HG02759 (cell line): Measurements from ENCODE around the gene ATG2A.

ENCODE experiments used
- ATAC-seq: cut with Tn5 transposase; IDR thresholded peaks from one replicate; pipeline ENCODE4 v1.9.1; 2021; ENCODE audit warnings: mild to moderate bottlenecking, moderate library complexity; ENCODE audit not compliant: unreplicated experiment

The ATG2A gene

GRCh38 chr11:64872790-64873488 is 44.1 kb downstream of the ATG2A start:
- no peak for ATAC-seq

GRCh38 chr11:64871492-64871891 is 45.5 kb downstream of the ATG2A start:
- ATAC-seq: no peak

DNA sequence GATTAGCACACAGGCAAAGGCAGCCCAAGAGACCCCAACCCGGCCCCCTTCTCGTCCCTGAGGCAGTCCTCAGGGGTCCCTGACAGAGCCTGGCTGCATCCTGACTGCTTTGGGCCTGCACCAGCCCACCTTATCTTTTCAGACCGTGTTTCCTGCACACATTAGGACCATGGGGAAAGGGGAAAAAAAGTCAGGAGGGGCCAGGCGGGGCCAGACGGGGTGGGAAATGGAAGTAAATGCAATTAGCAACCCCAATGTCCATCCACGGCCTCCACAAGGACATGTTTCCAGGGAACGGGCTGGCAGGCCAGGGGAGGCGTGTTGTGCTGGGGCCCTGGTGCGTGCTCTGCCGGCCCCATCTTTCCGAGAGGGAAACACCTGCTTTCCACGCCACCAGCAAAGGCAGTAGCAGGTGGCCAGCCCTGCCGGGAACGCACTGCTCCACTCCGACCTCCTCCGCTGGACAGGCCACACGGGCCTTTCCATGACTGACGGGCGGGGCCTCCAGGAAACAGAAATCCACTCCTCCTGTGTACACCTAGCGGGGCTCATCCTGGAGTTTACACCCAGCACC is 46.0 kb downstream of the ATG2A start:
- no peak for ATAC-seq

DNA sequence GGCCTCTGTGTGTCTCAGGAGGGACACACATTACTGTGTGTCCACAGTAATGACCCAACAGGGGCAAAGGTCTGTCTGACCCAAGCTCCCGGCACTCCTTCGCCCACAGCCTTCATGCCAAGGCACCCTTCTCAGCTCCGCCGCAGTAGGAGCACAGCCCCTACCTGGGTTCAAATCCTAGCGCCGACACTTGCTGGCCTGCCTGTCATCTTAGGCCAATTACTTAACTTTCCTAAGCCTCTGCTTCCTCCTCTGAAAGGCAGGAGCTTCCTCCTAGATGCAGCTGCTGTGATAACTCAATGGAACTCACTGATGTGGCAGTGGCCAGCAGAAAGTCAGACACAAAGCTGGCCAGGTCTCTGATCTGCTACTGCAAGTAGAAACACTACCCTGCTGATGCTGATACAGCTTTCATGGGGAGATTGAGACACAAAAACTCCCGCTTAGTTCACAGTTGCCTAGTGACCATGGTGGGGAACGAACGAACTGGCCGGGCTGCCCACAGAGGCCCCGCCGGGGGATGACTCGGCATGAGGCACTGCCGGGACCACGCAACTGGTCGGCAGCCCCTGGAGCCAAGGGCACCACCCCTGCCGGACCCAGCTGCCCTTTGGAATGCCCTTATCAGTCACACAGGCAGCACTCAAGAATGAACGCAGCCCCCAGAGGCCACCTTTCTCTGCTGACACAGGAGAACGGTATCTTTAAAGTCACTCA is 46.7 kb downstream of the ATG2A start:
- no peak for ATAC-seq

- ATAC-seq: no peak
Observed at GRCh38 chr11:64869571-64870175, 47.3 kb downstream of the ATG2A start.

- no peak for ATAC-seq
Observed at GRCh38 chr11:64868904-64869570, 48.0 kb downstream of the ATG2A start.

DNA sequence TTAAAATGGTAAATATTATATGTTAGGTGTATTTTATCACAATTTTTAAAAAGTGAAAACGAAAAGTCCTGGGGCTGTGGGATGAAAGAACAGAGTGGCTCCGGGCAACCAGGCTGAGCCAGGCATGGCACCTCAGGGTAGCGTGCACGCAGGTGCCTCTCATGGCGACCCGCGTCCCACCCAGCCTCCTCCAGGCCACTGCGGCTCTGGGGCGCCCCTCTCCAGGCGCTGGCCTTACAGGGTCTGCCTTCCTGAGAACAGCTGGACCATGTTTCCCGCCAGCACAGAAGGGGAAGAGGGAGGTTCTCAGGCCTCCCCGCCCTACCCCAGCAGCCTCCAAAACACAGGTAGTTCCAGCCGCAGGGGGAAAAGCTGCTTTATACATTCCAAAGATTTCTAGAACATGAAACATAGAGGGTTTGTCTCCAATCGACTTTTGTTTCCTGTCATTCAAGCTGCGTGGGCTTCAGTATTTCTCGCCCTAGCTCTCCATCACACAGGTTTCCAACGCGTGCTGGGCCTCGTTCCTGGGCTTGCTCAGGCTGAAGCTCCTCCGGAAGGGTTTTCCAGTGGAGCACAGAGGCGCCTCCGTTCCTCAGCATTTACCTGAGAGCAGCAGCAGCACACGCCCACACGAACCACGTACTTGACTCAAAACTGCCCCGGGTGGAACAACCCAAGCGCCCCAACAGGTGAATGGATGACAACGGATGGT is 49.1 kb downstream of the ATG2A start:
- no peak for ATAC-seq

DNA sequence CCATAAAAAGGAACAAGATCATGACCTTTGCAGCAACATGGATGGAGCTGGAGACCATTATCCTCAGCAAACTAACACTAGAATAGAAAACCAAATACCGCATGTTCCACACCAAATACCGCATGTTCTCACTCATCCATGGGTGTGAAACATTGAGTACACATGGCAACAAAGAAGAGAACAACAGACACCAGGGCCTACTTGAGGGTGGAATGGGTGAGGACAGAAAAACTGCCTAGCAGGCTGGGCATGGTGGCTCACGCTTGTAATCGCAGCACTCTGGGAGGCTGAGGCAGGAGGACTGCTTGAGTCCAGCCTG is 50.9 kb downstream of the ATG2A start:
- no peak for ATAC-seq

- peak; percentile 46 for ATAC-seq
Observed at GRCh38 chr11:64865286-64866172, 51.5 kb downstream of the ATG2A start.

DNA sequence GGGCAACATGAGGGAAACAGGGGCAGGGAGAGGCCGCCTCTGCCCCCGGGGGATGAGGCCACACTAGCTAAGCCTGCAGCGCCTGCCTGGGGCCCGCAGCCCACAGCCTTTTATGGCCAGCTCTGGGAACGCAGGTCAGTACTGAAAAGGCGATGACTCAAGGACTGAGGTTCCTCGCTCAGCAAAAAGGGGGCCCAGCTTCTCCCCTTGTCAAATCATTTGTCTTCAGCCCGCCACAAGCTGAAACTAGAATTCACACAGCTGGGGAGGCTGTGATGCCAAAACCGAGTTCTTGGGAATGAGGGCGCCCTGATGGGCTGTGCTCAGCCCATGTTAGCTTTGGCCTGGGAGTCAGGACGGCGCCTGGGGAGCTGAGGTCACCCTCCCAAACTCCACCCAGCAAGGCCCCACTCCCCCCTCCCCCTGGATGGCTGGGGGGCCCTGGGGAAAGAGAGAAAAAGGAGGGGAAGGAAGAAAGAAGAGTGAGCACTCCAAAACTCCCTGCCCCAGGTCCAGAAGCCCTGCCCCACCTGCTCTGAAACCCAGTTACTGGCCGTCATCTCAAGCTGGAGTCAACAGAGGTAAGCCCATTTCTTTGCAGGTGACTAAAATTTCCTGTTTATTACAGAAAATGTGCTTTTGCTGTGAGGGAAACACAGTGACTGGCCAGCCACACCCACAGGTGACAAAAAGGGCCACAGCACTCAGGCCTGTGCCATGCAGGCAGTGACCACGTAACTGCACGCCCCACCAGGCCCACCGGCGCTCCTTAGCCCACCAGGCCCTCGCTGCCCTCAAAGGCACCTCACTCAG is 52.3 kb downstream of the ATG2A start:
- peak; percentile 22 for ATAC-seq

- no peak for ATAC-seq
Observed at GRCh38 chr11:64864135-64864472, 52.9 kb downstream of the ATG2A start.

DNA sequence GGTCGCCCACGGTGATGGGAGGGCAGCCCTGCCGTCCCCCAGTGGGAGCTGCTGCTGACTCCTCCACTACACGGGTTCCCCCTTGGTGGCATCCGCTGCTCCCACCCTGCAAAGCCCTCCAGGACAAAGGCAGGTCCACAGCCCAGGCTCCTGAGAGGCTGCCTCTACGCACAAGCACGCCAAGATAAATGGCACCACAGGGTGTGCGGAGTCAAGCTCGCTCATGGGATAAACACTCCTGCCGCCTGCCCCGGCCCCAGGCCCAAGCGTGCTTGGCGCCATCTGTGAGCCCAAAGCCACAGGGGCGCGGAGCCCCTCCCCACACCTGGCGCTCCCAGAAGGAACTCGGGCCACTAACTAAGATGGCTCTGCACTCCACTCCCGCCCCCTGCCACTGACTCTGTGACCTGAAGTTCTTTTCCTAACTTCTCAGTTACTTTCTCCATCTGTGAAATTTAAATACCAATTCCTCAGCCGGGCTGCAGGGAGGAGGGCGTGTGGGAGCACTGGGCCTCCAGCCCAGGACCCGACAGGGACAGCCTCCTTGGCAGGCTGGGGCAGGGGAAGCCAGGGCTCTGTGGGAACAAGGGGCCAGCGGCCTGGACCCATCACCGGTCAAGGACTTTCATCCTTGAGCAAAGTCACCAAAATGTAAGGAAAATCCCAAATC is 53.5 kb downstream of the ATG2A start:
- ATAC-seq: no peak

GRCh38 chr11:64862987-64863390 is 54.0 kb downstream of the ATG2A start:
- ATAC-seq: no peak

GRCh38 chr11:64861227-64861975 is 55.6 kb downstream of the ATG2A start:
- ATAC-seq: no peak

- ATAC-seq: peak; percentile 74
Observed at GRCh38 chr11:64859542-64860414, 57.2 kb downstream of the ATG2A start.

- peak; percentile 22 for ATAC-seq
Observed at GRCh38 chr11:64858467-64859263, 58.3 kb downstream of the ATG2A start.
